Stimulated activated CD8-positive, alpha-beta memory T cell treated with anti-CD3 and anti-CD28 coated beads, Interleukin-7, amount 100 ng/mL, for 4 hours (primary cell): ENCODE data around the gene SNRPB2.

Source experiments
- DNase-seq, 2 donors: peaks; one replicate each; pipeline ENCODE4 v3.0.0-alpha.2; 2020; ENCODE audit warnings: low read depth in 2 of 2

Gene SNRPB2

DNA sequence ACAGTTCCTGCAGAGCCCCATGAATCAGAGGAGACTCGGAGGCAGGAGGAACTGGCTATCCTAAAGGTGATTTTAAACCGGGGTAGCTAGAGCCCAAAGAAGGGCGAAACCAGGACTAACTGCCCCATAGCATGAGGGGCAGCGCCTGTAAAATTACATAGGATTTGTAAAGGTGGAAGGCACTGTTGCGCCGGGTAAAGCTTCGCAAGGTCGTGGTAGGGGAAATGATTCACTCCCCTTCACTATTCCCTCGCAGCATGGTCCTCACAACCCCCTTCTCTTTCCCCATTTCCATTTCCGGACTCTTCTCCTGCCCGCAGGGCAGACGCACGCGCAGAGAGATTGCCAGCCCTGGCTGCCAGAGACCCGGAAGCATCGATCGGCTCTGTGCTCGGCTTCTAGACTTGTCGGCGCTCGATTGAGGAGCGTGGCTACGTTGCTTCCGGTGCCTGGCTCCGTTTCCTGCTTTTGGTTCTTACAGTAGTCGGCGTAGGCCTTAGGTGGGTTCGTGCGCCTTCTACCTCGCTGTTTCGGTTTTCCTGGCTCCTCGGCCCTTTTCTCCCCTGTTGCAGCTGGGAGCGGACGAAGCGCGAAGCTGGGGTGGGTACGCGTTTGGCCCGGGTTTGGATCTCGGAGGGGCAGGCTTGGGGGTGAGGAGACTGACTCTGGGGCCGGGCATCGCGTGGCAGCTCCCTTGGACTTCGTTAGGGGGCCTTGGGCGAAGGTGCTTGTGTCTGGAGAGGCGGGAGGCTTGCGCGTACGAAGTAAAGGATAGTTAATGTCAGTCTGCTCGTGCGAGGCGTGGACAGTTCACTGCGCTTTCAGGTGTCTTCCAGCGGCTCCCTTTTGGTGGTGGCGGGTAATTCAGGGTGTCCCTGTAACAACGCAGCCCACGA is at the start of gene SNRPB2:
Gene SNRPB2, plus strand, starts transcription at position 462 of the 896 bp plus-strand sequence. CDS start 1,677 bp downstream, outside the sequence.
- peak; percentile 86 to 89 for DNase-seq

DNA sequence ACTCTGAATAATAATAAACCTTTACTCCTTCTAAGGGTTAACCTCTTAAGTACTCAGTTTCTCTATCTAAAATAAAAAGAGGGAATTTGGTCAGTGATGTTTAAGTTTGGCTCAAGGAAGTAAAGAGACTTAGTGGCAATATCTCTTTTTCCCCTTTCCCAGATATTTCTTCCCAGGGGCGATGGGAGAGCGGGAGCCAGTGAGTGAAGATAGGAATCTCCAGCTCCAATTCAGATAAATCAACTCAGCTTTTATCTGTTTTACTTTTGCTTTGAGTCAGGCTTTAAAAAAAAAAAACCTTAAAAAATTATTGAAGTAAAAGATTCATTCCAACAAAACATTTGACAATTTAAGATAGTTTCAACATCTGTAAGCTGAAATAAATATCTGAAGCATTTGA is 45.4 kb upstream of the SNRPB2 start:
- no peak for DNase-seq

DNA sequence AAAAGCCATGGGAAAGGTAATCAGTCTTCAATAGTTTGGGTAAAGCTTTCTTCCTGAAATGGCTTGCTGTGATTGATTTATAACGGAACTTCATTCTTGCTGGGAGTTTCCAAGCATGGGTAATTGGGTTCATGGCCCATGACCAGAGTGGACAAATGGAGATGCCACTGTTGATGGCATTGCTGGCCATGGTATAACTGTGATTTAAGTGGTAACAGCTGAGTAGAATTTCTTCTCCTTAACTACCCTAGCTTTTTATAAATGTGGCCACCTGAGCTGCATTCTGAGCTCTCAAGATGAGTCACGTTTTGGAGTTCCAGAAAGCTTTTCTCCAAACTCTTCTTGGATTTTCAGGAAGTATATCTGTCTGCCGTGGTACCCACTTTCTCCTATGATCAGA is 39.9 kb upstream of the SNRPB2 start:
- no peak for DNase-seq

DNA sequence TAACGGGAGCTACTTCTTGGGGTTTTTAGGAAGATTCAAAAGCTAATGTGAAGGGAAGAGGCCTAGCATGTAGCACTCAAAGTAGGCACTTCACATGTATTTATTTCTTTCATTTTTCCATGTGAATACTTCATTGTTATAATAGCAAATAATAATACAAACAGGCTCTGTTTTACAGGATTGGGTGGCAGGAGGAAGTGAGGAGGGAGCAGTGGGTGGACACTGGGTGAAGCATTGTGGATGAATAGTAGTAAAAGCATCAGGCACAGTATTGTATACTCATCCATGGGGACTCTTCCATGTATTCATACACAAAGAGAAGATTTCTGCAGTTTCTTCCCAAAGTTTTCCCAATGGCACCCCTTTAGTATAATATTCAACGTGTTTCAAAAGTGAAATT is 38.4 kb upstream of the SNRPB2 start:
- no peak for DNase-seq

DNA sequence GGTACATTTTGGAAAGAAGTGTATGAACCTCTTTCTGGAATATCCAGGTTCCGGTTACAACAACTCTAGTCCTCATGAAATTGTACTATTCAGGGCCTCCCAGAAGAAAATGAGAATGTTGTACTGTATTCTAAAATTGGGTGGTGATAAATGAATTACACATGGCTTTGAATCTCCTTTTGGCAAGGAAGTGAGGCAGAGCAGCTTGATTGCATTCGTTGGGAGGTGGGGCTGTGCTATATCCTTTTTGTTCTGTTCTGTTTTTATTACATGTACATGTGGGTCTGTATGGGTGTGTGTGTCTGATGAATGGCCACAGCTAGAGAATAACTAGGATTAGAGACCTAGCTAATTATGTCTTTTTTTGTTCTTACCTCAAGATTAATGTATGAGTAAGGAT is 37.8 kb upstream of the SNRPB2 start:
- no peak for DNase-seq

DNA sequence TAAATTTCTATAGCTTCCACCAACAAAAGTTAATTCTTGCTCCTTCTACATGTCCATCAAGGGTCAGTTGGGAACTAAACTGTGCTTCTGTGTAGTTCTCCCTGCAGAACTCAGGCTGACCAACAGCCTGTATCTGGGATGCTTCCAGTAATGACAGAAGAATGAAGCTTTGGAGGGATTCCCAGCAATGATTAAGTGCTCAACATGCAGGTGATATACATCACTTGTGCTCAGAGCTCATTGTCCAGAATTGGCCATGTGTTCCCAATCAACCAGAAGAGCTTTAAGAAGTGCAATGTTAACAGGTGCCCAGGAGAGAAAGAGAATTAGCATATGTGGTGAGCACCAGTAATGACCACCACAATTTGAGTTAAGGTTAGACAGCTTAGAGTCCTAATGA is 37.4 kb upstream of the SNRPB2 start:
- DNase-seq, result no peak

DNA sequence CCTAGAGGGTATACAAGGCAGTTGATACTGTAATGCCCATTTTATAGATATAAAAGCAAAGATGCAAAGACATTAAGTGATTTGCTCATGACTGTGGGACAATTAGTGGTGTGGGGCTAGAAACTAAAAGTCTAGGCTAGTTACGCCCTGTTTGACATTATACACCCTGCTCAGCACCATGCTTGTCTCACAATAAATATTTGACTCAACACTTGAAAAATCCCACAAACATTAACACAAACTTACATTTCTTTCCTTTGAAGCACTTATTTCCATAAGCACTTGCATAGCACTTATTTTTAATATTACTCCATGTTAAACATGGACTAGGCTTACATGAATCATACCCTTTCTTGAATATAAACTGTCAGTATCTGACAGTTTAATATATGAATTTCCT is 36.5 kb upstream of the SNRPB2 start:
- DNase-seq, result no peak

DNA sequence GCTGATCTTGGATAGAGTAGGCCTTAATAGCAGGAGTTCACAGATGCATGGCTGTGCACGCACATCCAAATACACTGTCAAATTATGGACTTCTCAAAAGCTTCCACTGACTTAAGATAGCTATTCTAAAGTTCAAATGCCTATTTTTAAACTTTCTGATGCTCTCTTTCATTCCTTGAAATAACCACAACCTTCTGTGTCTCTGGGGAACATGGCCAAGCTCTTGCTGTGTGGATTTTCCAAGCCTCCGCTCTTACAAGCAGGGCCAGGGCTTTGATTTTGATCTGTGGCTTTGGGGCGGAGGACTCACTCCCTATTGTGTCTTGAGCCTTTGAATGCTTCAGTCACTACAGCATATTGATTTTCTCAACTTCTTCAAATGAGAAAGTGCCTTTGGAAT is 35.7 kb upstream of the SNRPB2 start:
- no peak for DNase-seq

DNA sequence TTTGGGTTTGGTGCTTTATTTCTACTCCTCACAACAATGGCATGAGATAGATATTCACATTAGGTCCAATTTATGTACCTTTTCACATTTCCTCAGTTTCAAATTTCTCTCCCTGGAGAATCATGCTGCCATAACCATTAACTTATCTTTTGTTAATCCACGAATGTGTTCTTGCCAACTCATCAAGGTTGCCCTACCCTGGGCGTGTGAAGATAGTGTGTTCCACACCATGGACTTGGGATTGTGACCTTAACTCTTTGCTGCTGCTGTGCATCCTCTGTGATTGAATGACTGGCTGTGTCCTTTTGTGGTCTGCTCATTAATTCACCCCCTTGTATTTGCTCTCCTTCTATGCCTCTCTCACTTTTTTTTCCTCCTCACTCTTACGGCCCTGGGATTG is 34.2 kb upstream of the SNRPB2 start:
- DNase-seq, result no peak

DNA sequence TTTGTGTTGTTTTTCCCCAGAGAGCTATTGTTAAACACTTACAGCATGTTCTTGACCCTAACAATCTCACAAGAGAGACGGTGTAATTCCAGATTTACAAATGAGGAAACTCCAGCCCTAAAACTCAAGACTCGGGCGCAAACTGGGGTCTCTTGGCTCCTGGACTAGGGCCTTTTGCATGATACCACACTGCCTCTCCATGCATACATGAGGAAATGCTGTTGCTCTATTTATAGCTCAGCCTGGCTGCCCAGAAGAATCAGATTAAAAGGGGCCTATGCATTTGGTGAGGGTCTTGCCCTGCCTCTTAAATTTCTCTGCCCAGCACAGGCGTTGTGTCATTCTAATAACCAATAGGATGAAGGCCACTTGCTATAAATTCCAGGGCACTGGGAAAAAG is 30.5 kb upstream of the SNRPB2 start:
- DNase-seq, result no peak

DNA sequence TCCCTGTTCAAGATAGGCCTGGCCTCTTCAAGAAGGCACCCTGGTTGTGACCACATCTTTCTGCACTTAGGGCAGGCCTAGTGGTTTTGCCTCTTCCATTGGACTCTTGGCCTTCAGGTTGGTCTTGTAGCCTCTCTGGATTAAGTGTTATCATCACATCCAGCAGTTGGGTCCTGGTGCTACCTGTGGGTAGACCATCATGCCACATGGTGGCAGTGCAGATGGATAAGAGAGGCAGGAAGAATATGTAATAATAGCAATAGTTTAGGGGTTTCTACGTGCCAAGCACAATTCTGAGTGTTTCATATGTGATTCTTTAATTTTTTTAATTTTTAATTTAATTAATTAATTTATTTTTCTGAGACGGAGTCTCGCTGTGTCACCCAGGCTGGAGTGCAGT is 28.5 kb upstream of the SNRPB2 start:
- DNase-seq, result no peak

DNA sequence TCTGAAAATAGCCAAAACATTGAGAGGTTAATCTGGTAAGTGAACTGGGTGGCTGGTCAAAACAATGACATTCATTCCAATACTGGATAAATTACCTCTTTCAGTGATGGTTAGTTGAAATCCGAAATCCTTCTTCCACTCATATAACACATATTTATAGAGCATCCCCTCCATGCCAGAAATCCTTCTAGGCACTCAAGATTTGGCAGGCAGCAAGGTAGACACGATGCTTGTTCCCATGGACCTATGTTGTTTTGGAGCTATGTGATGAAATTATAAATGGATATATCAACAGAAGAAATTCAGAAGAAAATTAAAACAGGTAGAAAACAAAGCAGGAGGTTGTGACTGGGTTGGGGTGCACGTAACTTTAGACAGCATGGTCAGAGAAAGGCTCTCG is 26.3 kb upstream of the SNRPB2 start:
- no peak for DNase-seq

DNA sequence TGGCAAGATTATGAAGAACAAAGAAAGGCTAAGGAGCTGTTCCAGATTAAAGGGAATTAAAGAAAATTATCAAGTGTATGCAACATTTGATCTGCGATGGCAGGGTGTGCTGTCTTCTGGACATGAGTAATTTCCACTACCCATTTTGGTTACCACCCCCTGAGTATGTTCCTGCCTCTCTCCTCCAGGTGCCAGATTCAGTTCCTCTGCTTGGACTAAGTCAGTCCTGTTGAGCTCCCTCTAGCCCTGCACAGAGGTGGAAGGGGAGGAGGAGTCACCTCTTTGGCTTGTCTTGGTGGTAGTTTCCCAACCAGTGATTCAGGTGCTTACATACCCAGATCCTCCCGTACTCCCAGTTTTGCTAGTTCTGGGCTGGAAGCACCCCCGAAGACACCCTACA is 22.2 kb upstream of the SNRPB2 start:
- DNase-seq, result no peak

DNA sequence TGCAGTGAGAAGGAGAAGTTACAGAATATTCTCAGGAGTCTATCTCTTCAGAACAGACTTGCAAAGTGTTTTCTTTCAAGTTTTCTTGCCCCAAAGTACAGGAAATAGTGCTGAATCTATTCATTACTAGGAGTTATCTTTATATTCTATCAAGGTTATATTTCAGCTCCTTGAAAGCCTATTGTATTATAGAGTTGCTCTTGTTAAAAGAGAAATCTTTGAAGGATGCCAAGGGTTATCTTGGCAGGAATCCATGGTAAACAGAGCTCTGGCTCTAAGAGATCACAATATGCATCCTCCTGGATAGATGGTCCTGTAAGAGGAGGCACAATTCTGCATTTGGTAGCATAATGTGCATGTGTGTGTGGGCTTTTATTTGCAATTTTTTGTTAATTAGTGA is 21.2 kb upstream of the SNRPB2 start:
- DNase-seq, result no peak

DNA sequence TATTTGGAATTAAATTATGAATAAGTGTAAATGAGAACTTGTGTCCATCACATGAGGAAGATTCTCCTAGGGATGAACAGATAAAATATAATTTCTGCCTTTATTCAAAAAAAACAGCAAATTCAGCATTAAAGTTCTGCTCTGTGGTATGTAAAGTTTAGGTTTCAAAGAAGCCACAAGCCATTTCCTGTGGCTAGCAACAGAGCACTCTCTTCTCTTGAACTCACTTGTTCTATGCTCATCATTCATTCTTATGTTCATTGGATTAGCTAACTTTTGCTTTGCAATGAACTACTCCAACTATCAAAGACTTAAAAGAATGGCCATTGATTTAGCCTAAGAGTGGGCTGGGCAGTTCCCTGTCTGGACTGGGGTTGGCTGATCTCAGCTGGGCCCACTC is 20.8 kb upstream of the SNRPB2 start:
- DNase-seq, result no peak

DNA sequence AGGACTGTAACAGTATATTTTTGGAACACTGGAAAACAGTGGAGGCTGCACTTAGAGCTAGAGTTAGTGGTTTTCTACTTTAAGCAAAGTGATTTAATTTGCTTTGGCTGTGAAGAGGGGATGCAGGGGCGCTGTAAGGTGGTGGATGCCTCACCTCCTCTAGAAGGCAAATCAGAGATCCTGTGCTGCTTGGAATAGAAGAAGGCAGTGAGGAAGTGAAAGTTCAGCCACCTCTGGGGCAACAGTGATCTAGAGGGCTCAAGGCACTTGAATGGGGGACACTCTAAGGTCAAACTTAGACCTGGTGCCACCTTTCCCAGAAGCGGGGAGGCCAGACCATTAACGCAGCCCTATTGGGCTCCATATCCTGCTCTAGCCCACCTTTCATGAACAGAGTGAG is 19.0 kb upstream of the SNRPB2 start:
- DNase-seq, result no peak

DNA sequence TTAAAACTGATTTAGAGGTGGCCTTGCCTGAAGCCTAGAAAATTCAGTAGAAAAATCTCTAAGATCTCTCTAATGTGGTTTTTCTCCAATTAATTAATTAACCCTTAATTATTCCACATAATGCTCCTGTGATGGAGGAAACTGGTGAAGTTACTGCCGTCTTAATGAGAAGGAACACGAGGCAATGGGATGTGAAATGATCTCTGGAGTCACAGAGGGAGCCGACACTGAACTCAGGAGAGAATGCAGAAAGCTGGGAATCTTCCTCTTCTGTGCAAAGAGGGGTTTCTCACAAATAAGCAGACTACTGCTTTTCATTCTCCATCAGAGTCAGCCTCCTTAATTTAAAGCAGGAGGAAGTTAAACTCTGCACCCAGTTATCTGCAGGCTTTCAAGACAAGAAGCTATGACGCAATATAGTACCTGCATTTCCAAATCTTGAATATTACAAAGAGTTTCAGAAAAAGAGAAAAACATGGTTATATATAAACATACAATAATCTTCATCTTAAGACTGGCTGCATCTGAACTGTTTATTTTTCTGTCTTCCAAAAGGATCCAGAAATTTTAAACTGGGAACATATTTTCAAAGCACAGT is 18.1 kb upstream of the SNRPB2 start:
- no peak for DNase-seq

DNA sequence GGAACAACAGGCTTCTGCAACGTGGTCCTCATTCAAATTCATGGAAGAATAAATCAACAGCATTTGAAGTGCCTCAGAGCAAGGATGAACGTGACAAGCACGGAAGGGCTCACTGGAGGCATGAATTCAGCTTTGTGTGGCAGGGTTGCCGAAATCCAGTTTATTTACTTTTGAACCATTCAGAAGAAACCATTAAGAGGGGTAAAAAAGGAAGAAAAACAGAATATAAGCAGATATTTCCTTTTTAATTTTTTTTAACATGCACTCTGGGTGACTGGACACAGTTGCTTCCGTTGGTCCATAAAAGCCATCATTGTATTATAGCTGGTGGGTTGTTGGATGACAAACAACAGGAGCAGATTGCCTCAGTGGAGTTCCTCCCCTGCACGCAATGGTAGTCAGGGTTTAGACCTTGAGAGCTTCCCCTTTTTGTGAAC is 17.3 kb upstream of the SNRPB2 start:
- no peak for DNase-seq

DNA sequence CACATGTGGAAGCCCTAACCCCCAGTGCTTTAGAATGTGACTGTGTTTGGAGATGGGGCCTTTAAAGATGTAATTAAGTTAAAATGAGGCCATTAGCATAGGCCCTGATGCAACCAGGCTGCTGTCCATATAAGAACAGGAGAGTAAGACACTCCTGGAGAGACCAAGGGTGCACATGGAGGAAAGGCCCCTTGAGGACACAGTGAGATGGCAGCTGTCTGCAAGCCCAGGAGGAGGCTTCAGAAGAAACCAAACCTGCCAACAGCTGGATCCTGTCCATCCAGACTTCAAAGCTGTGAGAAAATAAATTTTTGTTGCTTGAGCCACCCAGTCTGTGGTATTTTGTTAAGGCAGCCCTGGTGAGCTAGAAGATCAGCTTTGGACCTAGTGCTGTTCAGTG is 16.8 kb upstream of the SNRPB2 start:
- no peak for DNase-seq

DNA sequence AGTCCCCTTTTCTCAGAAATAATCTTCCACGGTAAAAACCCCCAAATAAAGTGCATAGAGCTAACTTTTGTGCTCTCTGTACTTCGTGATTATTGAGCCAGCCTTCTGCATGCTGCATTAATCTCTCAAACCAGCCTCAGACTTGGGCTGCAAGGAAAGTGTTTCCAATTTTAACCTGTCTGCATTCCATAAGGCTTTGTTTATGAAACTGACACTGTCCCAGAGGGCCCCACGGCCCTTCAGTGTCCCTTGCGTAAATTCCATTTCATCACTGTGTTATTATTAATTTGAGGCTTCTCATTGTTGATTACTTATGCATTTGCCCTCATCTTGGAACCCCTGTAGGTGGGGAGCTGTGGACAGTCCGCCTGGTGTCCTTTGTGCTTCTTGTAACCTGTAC is 15.6 kb upstream of the SNRPB2 start:
- no peak for DNase-seq

DNA sequence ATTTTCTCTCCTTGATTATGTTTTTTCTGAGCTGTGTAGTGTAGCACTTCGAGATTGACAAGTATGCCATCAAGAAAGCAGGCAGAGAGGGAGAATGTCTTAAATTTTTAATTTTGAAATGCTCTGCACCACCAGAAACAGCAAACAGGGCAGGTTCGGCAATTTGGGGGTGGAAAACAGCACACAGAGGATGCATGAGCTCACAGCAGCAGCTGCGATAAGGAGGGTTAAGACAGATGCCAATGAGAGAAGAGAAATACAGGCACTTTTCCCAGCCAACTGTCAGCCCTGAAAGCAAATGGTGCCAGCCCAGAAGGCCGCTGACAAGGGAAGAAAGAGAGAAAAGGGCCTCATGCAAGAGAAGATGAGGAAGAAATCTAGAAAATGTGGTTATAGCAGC is 15.1 kb upstream of the SNRPB2 start:
- DNase-seq, result no peak

DNA sequence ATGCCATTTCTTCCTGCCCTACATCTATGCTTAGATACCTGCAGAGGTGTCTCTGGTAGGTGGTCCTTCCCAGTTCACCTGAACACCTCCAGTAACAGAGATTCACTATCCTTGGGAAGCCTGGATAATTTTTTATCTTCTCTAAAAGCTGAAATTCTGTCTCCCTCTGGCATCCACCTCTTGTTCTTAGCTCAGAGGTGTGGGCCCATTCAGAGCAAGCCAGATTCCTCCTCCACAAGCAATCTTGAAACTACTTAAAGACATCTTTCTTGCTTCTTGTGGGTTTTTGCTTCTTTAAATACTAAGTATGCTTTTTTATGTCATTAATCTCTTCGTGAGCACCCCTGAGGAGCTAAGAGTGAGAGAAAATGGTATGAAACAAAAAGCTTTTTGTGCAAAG is 10.4 kb upstream of the SNRPB2 start:
- no peak for DNase-seq

DNA sequence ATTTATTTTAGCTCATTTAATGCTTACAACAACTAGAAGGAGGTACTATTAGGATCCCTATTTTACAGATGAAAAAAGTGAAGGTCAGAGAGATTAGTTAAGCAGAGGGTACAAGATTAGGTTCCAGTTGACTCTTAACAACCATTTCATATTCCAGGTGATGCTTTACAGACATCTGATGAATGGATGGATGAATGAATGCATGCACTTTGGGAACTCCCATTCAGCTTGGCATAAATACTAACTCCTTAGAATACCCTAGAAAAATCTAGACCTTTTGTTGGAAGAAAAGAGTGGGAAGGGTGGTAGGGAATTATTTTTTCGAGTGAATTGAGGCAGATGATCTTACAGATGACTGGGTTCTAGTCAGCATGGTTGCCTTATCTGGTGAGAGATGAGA is 746 bp upstream of the SNRPB2 start:
- DNase-seq, result no peak
